ENCODE data around the gene LSAMP.

LSAMP gene

DNA sequence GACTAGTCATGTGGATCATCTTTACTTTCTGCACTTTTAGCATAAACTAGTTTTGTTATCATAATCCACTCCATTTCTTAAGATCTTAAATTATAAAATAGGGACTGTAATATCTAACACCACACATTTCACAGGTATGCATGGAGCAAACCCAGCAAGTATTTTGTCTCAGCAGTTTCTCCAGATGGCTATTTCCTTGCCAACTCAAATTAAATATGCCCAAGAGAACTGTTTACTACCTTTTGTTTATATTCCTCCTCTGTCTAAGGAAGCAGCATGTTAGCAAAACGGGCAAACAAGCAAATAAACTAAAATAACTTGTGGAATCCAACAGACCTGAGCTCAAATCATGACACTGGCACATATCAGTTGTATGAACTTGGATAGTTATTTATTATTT is 379.8 kb downstream of the LSAMP start:
- no peak overlapping the region for H3K9ac ChIP-seq (ENCODE audit: low read depth, low read length, poor library complexity, severe bottlenecking)
- H4K20me1 ChIP-seq (ENCODE audit: insufficient read depth, low read length, poor library complexity, severe bottlenecking), result no peaks in the 10 kb centered on the region
- no peaks in the 10 kb centered on the region for H3F3A ChIP-seq (ENCODE audit: low read depth)
- no peak overlapping the region for H2AFZ ChIP-seq (ENCODE audit: low read length)
- no peak overlapping the region for H3K4me3 ChIP-seq (ENCODE audit: low read length, poor library complexity, severe bottlenecking)
- H3K4me2 ChIP-seq (ENCODE audit: low read depth, low read length, poor library complexity, severe bottlenecking), result no peak overlapping the region
- H3K4me1 ChIP-seq (ENCODE audit: insufficient read depth, low read length, poor library complexity, severe bottlenecking), result no peaks in the 10 kb centered on the region
- no peak for TF ChIP-seq EZH2phosphoT487 (IDR thresholded peaks at IDR 0.05; ENCODE audit: borderline replicate concordance)
- no peaks in the 10 kb centered on the region for H3K9me3 ChIP-seq (ENCODE audit: insufficient read depth, low read depth, low read length)
- H3K9me2 ChIP-seq (replicated peaks; ENCODE audit: low read depth, low read length), result no peaks in the 10 kb centered on the region
- no peaks in the 10 kb centered on the region for H3K79me2 ChIP-seq (ENCODE audit: insufficient read depth, low read length)
- H3K27me3 ChIP-seq (ENCODE audit: insufficient read depth, low read length, poor library complexity, severe bottlenecking), result no peaks in the 10 kb centered on the region
- no peaks in the 10 kb centered on the region for H3K36me3 ChIP-seq (ENCODE audit: insufficient read depth, low read length)

- H3K4me3 ChIP-seq (ENCODE audit: low read length, poor library complexity, severe bottlenecking), result no peak overlapping the region
- H3K4me2 ChIP-seq (ENCODE audit: low read depth, low read length, poor library complexity, severe bottlenecking), result no peak overlapping the region
- H3K4me1 ChIP-seq (ENCODE audit: insufficient read depth, low read length, poor library complexity, severe bottlenecking), result no peaks in the 10 kb centered on the region
- no peaks in the 10 kb centered on the region for H3K36me3 ChIP-seq (ENCODE audit: insufficient read depth, low read length)
- no peaks in the 10 kb centered on the region for H3K79me2 ChIP-seq (ENCODE audit: insufficient read depth, low read length)
- no peak for TF ChIP-seq CTCF (conservative IDR thresholded peaks at IDR 0.05; ENCODE audit: low read length)
- no peak for TF ChIP-seq EZH2phosphoT487 (IDR thresholded peaks at IDR 0.05; ENCODE audit: borderline replicate concordance)
- no peaks in the 10 kb centered on the region for H3K9me3 ChIP-seq (ENCODE audit: insufficient read depth, low read depth, low read length)
- H3F3A ChIP-seq (ENCODE audit: low read depth), result no peaks in the 10 kb centered on the region
- no peak overlapping the region for H2AFZ ChIP-seq (ENCODE audit: low read length)
- H4K20me1 ChIP-seq (ENCODE audit: insufficient read depth, low read length, poor library complexity, severe bottlenecking), result no peaks in the 10 kb centered on the region
- no peak overlapping the region for H3K9ac ChIP-seq (ENCODE audit: low read depth, low read length, poor library complexity, severe bottlenecking)
- no peaks in the 10 kb centered on the region for H3K27me3 ChIP-seq (ENCODE audit: insufficient read depth, low read length, poor library complexity, severe bottlenecking)
- H3K9me2 ChIP-seq (replicated peaks; ENCODE audit: low read depth, low read length), result no peaks in the 10 kb centered on the region
Observed at GRCh38 chr3:116064646-116065045, 380.6 kb downstream of the LSAMP start.

GRCh38 chr3:116059421-116060096 is 385.7 kb downstream of the LSAMP start:
- Histone ChIP-seq H3K4me3 (ENCODE audit: low read length, poor library complexity, severe bottlenecking) (no peak overlapping the region), H3K9me3 (ENCODE audit: insufficient read depth, low read depth, low read length) (no peaks in the 10 kb centered on the region), H3K79me2 (ENCODE audit: insufficient read depth, low read length) (no peaks in the 10 kb centered on the region), H3K9ac (ENCODE audit: low read depth, low read length, poor library complexity, severe bottlenecking) (no peak overlapping the region), H3F3A (ENCODE audit: low read depth) (no peaks in the 10 kb centered on the region), H3K4me1 (ENCODE audit: insufficient read depth, low read length, poor library complexity, severe bottlenecking) (no peaks in the 10 kb centered on the region), H3K4me2 (ENCODE audit: low read depth, low read length, poor library complexity, severe bottlenecking) (no peak overlapping the region), H4K20me1 (ENCODE audit: insufficient read depth, low read length, poor library complexity, severe bottlenecking) (no peaks in the 10 kb centered on the region), H2AFZ (ENCODE audit: low read length) (no peak overlapping the region), H3K36me3 (ENCODE audit: insufficient read depth, low read length) (no peaks in the 10 kb centered on the region), H3K9me2 (replicated peaks; ENCODE audit: low read depth, low read length) (no peaks in the 10 kb centered on the region), H3K27me3 (ENCODE audit: insufficient read depth, low read length, poor library complexity, severe bottlenecking) (no peaks in the 10 kb centered on the region)
- TF ChIP-seq EZH2phosphoT487 (IDR thresholded peaks at IDR 0.05; ENCODE audit: borderline replicate concordance) (no peak), CTCF (conservative IDR thresholded peaks at IDR 0.05; ENCODE audit: low read length) (no peak)

- Histone ChIP-seq H3K4me1 (ENCODE audit: insufficient read depth, low read length, poor library complexity, severe bottlenecking) (no peaks in the 10 kb centered on the region), H3K9ac (ENCODE audit: low read depth, low read length, poor library complexity, severe bottlenecking) (no peak overlapping the region), H2AFZ (ENCODE audit: low read length) (no peak overlapping the region), H3K9me3 (ENCODE audit: insufficient read depth, low read depth, low read length) (no peaks in the 10 kb centered on the region), H3K4me2 (ENCODE audit: low read depth, low read length, poor library complexity, severe bottlenecking) (no peak overlapping the region), H3K27me3 (ENCODE audit: insufficient read depth, low read length, poor library complexity, severe bottlenecking) (no peaks in the 10 kb centered on the region), H3K79me2 (ENCODE audit: insufficient read depth, low read length) (no peaks in the 10 kb centered on the region), H3K9me2 (replicated peaks; ENCODE audit: low read depth, low read length) (no peaks in the 10 kb centered on the region), H3K4me3 (ENCODE audit: low read length, poor library complexity, severe bottlenecking) (no peak overlapping the region), H4K20me1 (ENCODE audit: insufficient read depth, low read length, poor library complexity, severe bottlenecking) (no peaks in the 10 kb centered on the region), H3K36me3 (ENCODE audit: insufficient read depth, low read length) (no peaks in the 10 kb centered on the region), H3F3A (ENCODE audit: low read depth) (no peaks in the 10 kb centered on the region)
- TF ChIP-seq EZH2phosphoT487 (IDR thresholded peaks at IDR 0.05; ENCODE audit: borderline replicate concordance) (no peak), CTCF (conservative IDR thresholded peaks at IDR 0.05; ENCODE audit: low read length) (no peak)
Observed at GRCh38 chr3:116058844-116059243, 386.4 kb downstream of the LSAMP start.
